Stimulated activated CD4-positive, alpha-beta T cell treated with anti-CD3 and anti-CD28 coated beads, Interleukin-2, amount 100 ng/mL, for 4 hours (primary cell): ENCODE measurements around the gene VPS35L.

Experiments used
- DNase-seq: peaks from one replicate; pipeline ENCODE4 v3.0.0-alpha.2; 2020; ENCODE audit warnings: low read depth

The VPS35L gene

DNA sequence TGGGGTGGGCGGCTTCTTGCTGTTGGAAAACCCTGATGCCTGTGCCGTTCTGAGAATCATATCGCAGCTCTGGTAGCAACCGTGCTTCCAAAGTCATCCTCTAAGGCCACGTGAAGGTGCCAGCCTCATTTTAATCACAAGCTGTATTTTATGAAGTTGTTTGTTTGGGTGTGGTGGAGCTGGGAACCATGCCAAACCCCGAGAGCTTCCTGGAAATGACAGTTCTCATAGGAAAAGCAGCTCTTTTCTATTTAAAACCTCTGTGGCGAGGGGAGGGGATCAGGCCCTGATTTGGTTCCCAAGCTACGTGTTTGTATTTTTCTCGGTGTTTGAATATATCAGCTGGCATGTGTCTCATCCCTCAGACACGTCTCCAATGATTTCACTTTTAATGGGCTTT lies 140.8 kb downstream of the VPS35L start:
- peak; percentile 29 for DNase-seq

DNA sequence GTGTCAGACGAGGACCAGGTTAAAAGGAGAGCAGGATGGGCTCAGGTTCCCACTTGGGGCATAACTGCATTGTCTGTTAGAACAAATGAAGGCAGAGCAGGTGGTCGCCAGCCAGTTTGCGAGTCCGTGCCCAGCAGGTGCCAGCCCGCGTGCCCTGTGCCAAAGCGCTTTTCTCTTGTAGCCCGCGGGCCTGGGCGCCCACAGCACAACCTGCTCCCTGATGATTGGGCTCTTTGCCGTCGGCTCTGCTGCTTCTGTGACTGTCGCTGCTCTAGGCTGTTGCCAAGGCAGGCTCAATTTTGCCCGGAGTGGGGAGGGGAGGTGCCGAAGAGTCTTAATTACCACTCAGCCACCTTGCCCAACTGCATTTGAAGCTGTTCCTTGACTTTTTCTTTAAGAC lies 141.5 kb downstream of the VPS35L start:
- no peak for DNase-seq

DNA sequence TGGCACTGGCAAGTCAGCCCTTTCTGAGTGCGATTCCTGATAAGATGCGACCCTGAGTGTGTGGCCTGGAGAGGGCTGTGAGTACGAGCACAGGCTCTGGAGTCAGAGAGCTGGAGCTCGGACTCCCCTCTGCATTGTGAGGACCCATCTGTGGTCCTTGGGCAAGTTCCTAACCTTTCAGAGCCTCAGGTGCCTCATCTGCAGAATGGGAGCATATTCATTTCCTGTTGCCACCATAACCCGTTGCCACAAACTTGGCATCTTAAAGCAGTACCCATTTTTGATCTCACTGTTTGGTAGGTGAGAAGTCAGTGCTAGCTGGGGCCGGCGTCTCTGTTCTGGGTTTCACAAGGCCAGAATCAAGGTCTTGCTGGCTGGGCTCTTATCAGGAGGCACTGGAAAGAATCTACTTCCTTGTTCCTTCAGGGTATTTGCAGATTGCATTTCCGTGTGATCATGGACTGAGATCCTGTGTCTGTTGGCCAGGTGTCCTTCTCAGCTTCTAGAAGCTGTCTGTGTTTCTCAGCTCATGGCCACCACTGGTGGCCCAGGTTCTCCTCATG lies 142.3 kb downstream of the VPS35L start:
- DNase-seq: no peak

DNA sequence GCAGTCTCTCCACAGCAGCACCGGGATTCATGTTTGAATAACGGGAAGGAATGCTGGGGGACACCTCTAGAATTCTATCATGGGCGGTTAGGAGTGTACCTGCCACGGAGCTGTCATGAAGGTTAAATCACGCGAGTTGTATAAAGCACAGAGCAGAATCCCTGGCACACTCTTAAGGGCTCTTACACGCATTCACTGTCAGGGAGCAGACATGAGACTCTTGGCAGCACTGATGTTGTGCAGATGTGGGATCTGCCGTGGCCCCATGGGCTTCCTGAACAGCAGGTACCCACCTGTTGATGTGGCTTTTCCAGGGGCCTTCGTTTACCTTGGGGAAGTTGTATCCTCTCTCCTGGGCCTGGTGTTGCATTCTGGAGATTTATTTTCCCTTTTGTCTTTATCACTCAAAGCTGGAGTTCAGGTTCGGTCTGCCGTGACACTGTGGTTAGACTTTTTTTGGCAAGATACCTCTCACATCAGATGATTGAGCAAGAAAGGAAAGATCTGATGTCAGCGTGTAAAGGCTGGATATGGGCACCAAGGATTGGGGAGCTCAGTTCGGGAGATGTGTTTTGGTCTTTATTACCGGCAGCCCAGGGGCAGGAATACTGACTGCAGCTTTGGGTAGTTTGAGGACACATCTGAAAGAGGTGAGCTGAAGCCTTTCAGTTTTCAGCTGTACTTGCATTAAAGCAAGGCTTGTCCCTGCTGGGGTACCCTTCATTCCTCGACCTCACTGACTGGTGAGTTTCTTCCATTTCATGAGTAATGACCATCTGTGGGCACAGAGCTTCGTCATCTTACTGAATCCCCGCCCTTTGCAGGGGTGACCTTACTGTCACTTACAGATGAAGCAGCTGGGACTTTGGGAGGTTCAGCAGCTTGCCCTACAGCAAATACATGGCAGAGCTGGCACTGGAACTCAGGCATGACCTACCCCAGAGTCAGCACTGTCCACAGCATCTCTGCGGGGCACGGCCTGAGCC lies 143.3 kb downstream of the VPS35L start:
- DNase-seq: no peak

DNA sequence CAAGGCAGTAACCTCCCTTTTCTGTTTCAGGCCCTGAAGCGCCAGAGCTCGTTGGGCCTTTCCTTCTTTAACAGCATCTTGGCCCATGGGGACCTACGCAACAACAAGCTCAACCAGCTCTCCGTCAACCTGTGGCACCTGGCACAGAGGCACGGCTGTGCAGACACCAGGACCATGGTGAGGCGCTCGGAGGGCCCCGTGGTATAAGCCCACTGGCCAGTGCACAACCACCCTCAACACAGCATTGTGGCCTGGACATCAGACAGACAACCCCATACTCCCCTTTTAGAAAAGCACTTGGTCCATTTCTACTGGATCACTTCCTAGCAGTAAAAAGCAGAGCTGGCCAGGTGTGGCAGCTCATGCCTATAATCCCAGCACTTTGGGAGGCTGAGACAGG lies 144.0 kb downstream of the VPS35L start:
- no peak for DNase-seq

DNA sequence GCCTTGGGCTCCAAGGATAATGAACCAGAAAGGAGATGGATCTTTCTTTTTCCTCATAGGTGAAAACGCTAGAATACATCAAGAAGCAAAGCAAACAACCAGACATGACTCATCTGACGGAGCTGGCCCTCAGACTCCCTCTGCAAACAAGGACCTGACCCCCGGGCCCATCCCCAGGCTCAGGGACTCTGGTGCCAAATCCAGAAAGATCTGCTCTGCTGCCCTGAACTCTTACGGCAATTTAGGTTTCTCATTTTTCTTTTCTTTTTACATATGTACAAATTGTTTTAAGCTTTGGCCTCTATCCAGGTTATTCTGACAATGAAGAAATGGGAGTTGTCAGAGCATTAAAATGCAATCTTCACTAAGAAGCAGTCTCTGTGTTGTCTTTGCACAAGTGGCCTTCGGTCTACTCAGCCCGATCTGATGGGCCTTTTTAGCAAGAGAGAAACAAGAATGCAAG lies 144.8 kb downstream of the VPS35L start:
- no peak for DNase-seq

DNA sequence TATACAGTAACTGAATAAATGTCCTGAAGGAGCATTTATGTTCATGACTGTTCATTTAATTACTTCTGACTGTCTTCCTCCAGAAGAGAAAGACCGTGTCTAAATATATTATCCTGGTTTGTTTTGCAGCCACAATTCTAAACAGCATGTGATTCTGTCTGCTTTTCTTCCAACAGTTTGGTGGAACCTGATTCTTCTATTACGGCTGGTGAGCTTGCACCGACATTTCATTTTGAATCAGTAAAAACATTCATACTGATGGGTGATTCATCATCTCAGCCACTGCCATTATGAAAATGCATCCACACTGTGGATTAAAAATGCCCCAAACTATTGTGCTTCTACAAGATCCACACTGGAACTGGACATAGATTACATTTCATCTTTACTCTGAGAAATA lies 145.6 kb downstream of the VPS35L start:
- DNase-seq: no peak

DNA sequence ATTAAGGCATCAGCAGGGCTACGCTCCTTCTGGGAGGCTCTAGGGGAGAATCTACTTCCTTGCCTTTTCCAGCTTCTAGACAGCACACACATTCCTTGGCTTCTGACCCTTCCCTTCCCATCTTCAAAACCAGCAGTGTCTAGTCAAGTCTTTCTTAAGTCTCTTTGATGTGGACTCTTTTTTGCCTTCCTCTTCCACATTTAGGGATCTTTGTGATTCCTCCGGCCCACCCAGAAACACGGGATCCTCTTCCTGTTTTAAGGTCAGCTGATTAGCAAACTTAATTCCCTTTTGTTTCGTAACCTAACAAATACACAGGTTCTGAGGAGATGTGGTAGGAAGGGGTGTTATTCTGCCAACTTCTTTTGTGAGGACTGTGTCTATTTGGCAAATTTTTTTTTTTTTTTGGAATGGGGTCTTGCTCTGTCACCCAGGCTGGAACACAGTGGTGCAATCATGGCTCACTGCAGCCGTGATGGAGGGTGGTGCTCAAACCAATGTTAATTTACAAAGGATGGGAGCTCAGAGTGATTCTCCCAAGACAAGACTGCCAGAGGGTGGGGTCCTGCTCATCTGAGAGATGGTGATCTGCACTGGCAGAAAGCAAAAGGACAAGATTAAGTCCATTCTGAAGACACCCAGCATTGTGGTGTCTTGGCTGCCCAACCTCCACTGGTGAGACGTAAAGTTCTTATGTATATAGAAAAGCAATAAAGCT lies 147.8 kb downstream of the VPS35L start:
- DNase-seq: no peak

DNA sequence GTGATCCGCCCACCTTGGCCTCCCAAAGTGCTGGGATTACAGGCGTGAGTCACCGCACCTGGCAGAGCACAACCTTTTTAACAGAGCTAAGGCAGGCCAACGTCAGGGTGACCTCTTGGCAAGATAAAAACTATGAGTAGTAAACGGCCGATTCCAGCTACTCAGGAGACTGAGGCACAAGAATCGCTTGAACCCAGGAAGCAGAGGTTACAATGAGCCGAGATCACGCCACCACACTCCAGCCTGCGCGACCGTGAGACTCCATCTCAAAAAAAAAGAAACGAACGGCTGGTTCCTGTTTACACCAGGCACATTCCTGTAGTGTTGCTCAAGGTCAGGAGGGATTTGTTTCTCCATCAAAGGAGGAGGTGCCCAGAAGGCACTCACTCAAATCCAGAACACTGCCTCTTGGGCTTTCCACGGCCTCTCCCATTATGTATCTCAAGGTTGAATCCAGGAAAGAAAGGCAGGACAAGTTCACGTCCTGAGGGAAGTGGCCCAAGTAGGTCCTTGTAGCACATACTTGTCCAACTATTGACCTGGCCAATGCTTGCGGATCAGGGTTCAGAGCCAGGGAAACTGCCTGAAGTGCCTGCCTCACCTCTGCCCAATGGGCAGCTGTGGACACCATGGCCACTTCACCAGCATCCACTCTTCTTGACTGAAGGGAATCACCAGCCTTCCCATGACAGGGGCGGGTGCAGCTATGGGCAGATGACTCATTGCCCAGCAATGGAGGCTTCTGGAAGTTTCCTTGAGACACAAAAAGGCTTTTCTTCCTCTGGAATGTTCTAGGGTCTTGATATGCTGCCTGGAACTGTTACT lies 149.0 kb downstream of the VPS35L start:
- DNase-seq: no peak

DNA sequence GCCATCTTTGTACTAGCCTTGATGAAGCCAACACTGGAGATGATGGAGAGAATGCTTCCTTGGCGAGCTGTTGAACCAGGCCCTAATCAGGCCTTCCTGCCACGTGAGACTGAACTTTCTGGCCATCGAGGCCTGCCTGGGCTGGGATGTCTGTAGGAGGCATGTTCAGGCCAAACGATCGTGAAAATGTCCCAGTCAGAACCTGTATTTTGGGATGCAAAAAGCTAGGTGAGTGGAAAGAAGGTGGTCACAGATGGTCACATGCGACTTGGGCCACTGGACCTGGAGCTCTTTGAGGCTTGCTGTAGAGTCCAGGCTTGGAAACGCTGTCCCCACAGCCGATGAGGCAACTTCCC lies 149.6 kb downstream of the VPS35L start:
- DNase-seq: no peak

DNA sequence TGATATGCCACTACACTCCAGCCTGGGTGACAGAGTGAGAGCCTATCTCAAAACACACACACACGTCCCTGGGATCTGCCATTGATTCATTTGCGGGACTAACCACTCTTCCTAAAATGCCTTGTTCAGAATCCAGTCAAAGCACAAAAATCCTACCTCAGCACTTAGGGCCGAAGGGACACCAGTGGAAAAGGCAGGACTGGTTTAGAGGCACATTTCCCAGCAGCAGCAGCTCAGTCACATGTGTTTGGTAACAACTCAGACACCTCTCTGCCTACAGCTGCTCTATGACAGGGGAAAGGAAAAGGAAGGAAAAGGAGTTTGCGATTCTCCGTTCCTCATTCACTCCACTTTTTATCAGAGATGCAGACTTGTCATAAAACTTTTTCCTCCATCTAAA lies 150.3 kb downstream of the VPS35L start:
- DNase-seq: no peak

DNA sequence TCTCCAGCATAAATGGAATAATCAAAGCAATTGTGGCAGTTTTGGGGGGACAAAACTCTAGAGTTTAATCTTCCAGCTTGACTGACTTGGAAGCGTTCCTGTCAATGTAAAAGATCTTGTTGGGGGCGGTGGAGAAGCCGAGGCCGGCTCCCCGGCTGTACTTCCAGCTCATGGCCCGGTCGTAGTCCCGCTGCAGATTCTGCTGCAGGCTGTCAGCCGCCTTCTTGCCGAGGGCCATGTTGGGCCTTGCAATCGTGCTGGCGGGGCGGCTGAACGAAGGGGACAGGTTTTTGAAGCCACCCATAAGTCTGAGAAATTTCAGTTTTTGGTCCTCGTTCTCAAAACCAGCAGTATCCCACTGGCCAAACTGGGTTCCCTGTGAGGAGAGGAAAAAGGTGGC lies 151.3 kb downstream of the VPS35L start:
- no peak for DNase-seq

DNA sequence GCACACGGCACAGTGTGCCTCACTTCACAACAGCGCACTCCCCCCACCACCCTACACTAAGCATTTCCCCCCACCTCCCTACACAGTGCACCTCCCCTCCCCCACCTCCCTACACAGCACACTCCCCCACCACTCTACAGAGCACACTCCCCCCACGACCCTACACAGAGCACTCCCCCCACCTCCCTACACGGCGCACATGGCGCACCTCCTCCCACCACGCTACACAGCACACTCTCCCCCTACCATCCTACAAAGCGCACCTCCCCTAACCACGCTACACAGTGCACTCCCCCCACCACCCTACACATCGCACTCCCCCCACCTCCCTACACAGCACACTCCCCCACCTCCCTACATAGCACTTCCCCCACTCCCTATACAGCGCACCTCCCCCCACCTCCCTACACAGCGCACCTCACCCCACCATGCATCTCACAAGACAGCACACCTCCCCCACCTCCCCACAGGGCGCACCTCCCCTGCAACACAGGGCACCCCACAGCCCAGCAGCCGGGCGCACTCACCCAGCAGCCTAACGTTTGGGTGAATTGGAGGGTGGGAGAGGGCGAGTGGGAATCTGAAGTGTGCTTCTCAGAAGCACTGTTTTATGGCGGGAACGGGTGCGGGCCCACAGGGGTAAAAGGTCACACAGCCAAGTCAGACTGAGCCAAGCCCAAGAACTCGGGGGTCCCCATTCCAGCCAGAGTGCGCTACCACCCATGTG lies 152.2 kb downstream of the VPS35L start:
- DNase-seq: no peak

DNA sequence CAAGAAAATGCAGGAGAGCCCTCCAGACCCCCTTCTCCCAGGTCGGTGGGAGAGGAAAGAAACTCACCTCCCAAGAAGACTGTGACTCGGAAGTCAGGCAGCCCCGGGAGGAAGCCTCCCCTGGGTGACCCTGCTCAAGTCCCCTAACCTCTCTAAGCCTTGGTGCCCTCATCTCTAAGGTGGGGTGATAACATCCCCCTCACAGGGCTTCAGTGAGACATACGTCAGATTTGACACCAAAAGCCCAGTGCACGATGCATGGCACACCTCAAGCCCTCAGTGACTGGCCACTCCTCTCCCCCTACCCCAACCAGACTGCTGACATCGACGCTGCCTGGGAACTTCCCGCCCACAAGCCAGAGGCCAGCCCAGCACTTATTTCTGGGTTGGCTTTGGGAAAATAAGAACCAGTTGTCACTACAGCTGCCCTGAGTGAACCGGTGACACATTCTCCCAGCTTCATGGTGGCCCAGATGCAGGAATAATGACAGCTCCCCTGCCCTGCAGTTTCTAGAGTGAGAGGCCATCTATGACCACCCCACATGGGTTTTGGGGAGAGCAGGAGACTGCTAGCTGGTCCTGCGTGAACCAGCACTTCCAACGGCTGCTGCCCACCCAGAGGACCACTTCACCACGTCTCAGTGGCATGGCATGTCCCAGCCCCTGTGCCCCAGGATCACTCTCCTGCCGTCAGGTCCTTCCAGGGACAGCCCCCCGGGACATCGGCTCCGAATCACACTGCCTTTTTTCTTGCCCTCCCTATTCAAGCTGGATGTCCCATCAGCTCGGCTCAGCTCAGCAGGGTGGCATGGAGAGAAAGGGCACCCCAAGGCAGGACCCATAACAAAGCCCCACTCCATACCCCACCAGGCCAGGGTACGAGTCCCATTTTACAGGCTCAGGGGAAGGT lies 153.0 kb downstream of the VPS35L start:
- no peak for DNase-seq

DNA sequence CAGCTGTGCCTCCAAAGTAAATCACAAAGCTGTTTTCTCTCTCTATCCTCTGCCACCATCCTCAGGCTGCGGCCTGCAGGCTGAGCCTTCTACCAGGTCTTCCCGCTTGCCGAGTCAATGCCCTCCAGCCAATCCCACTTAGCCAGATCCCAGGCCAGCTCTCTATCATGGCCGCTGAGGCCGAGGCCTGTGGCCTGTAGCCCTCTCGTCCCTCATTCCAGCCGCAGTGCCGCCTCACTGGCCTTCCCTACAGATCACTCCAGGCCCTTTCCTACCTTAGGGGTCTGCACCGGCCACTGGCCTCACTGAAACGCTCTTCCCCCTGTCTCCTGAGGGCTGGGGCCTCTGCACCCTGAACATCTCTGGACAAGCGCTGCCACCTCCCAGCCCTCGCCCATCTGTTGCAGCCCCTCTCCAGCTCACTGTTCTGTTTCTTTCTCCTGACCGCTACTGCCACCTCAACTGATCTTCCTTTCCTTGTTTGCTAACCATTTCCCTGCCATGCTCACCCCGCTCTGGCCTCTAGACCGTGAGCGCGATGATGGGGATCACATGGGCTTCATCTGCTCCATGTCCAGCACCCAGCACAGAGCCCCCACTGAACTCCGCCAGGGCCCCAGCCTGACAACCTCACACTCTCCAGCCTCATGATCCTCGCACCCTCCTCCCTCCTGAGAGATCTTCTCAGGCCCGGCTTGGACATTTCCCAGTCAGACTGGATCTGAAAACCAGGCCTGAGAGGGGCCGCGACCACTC lies 154.1 kb downstream of the VPS35L start:
- no peak for DNase-seq

DNA sequence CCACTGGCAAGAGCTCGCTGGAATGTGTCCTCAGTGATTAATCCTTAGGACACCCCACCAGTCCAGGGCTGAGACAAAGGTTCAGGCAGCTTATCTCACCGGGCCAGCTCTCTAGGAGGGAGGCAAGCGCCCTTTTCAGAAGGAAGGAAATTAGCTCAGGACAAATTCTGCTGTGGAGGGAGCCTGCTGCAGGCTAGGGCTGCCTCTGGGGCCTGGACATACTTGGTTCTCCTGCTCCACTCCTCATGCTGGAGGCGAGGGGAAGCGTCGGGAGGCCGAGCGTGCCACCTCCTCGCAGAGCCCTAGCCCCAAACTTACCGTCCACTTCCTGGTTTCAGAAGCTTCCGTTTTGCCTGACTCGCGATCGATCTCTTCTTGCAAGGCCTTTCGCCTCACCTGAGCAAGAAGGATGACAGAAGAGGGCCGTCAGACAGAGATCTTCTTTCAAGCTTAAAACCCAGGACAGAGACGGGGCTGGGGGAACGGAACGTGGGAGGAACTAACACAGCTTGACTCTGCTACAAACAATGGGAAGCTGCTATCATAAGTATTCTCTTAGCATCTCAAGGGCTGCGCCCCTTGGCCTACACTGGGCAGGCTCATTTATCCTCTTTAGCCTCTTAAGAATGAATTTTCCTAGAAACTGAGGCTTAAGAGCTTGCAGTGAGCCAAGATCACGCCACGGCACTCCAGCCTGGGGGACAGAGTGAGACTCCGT lies 154.8 kb downstream of the VPS35L start:
- DNase-seq: no peak

DNA sequence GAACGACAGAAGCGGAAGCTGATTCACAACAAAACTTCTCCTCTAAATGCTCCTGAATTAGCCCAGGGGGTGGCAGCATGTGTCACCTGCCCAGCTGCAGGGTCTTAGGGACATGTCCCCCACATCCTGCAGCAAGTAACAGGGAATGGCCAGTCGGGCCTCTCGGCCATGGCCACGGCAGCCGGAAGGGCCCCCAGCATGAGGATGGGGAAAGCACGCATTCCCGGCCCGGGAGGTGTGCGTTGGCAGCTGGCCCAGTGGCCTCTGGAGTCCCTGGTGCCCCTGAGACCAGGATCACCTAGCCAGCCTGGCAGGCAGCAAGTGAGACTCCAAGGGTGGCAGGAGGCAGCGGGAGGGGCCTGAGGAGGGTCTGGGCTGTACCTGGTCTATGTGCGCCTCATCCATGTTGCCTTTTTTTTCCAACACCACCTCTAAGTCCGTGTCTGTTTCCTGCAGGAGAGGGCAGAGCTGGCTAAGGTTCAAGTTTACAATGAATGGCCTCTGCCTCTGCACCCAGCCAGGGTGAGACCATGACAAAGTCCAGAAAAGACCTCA lies 155.6 kb downstream of the VPS35L start:
- DNase-seq: no peak

DNA sequence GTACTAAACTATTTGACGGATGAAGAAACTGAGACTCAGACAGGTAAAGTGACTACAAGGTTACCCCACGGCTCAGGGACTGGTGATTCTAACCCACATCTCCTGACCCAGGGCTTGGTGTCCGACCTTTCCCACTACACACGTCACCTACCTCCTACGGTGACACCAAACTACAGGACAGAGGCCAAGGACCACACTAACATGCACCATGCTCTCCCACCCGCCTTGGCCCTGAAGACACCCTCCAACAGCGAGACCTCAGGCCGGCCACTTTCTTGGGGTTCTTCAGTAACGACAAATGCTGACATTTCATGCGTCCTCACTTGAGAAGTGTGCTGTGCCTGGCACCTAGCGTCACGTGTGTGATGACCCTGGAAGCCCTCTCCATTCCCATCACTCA lies 156.1 kb downstream of the VPS35L start:
- no peak for DNase-seq
